Astrocyte (in vitro differentiated cells and primary cell): ENCODE results near the gene C6orf89. TPM values are rescaled to one million over a fixed set of nuclear protein-coding genes. Genes with fewer than 3 reads are reported as not detected.

Experiments
- DNase-seq: peaks from one replicate; pipeline ENCODE4 v3.0.0-alpha.2; 2010; ENCODE audit warnings: low read depth
- FAIRE-seq: peaks from 2 replicates; lab custom pipeline; 2011; peaks lifted over from hg19 to GRCh38; lab: Jason Lieb, UNC
- H2AFZ ChIP-seq: 2 replicates; pipeline ENCODE4 v1.6.0; 2012; ENCODE audit warnings: low read depth, low read length, inconsistent platforms
- H3K27ac ChIP-seq: 2 replicates; pipeline ENCODE4 v1.5.1; 2011; ENCODE audit warnings: low read depth, low read length, inconsistent platforms
- H3K27me3 ChIP-seq: 2 replicates; pipeline ENCODE4 v1.6.0; 2011; ENCODE audit warnings: low read length, inconsistent platforms; ENCODE audit not compliant: insufficient read depth
- H3K36me3 ChIP-seq: 2 replicates; pipeline ENCODE4 v1.5.1; 2011; ENCODE audit warnings: low read length, inconsistent platforms; ENCODE audit not compliant: insufficient read depth
- H3K4me1 ChIP-seq: 2 replicates; pipeline ENCODE4 v1.5.1; 2011; ENCODE audit warnings: low read length, inconsistent platforms; ENCODE audit not compliant: insufficient read depth
- H3K4me2 ChIP-seq: 2 replicates; pipeline ENCODE4 v1.6.0; 2012; ENCODE audit warnings: low read length, inconsistent platforms
- H3K4me3 ChIP-seq: 2 replicates; pipeline ENCODE4 v1.5.1; 2011; ENCODE audit warnings: low read depth, mild to moderate bottlenecking, low read length, inconsistent platforms; ENCODE audit not compliant: insufficient read depth
- H3K79me2 ChIP-seq: 2 replicates; pipeline ENCODE4 v1.6.0; 2012; ENCODE audit warnings: mild to moderate bottlenecking, low read length, inconsistent platforms; ENCODE audit not compliant: insufficient read depth
- H3K9ac ChIP-seq: 2 replicates; pipeline ENCODE4 v1.6.0; 2012; ENCODE audit warnings: mild to moderate bottlenecking, low read length, inconsistent platforms
- H3K9me3 ChIP-seq: 2 replicates; pipeline ENCODE4 v1.5.1; 2012; ENCODE audit warnings: low read depth, mild to moderate bottlenecking, low read length, inconsistent platforms; ENCODE audit not compliant: insufficient read depth
- H4K20me1 ChIP-seq: 2 replicates; pipeline ENCODE4 v1.6.0; 2012; ENCODE audit warnings: low read length, inconsistent platforms; ENCODE audit not compliant: insufficient read depth
- H3K27ac Mint-ChIP-seq: one replicate; pipeline ENCODE4 v1.8.0; 2021; ENCODE audit warnings: mild to moderate bottlenecking, mixed read lengths; ENCODE audit not compliant: unreplicated experiment
- H3K27me3 Mint-ChIP-seq: one replicate; pipeline ENCODE4 v1.8.0; 2021; ENCODE audit warnings: low read depth, mixed read lengths; ENCODE audit not compliant: unreplicated experiment
- H3K36me3 Mint-ChIP-seq: one replicate; pipeline ENCODE4 v1.8.0; 2021; ENCODE audit warnings: low read depth, mixed read lengths; ENCODE audit not compliant: unreplicated experiment
- H3K4me1 Mint-ChIP-seq: one replicate; pipeline ENCODE4 v1.8.0; 2021; ENCODE audit warnings: low read depth, mixed read lengths; ENCODE audit not compliant: unreplicated experiment
- H3K4me3 Mint-ChIP-seq: one replicate; pipeline ENCODE4 v1.8.0; 2021; ENCODE audit warnings: mild to moderate bottlenecking, moderate library complexity, mixed read lengths; ENCODE audit not compliant: unreplicated experiment
- H3K9me3 Mint-ChIP-seq: one replicate; pipeline ENCODE4 v1.8.0; 2021; ENCODE audit warnings: mild to moderate bottlenecking, mixed read lengths; ENCODE audit not compliant: unreplicated experiment
- CTCF ChIP-seq: IDR thresholded peaks from 2 replicates; pipeline ENCODE4 v1.5.1; 2011; ENCODE audit warnings: low read depth, mild to moderate bottlenecking, inconsistent platforms, low read length, moderate library complexity; ENCODE audit not compliant: insufficient read depth
- EZH2 ChIP-seq: IDR thresholded peaks from 2 replicates; pipeline ENCODE4 v1.6.1; 2012; ENCODE audit warnings: mild to moderate bottlenecking, low read length, inconsistent platforms; ENCODE audit not compliant: insufficient read depth
- total RNA-seq: library from RNA; stranded (reverse); gene quantifications from 2 replicates; pipeline ENCODE4 v1.2.1, GENCODE V29; 2021

C6orf89 gene
- total RNA-seq, 1 donor from 2014 or later: 37.8 TPM

DNA sequence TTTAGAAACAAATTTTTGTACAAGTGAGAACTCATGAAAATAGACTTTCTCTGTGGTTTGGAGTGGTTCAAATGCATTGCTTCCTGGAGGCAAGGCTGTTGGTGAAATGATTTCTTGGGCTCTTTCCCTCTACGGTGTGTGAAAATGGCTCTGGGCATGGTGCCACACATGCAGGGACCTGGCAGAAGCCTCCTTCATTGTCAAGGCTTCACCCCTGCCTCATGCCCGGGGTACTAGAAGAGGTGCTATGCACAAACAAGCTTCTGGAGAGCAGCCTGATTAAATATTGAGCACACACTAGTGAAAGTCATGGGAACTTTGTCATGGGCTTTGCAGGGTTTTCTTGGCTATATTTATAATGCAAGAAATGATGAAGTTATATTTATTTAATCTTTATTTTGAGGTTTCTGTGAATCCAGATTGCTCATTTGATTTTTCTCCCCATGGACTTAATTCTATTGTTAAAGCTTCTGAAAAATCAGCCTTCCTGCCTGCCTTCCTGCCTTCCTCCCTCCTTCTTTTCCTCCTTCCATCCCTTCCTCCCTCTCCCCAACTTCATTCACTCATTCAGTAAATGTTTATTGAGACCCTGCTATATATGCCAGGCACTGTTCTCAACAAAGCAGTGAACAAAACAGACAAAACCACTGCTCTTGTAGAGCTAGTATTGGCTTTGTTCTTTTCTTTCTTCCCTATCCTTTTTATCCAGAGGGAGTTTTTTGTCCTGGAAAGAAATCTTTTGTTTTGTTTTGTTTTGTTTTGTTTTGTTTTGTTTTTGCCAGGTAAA is 21.0 kb downstream of the C6orf89 start:
- peaks cover 7% of the 10 kb centered on the region for H3K36me3 Mint-ChIP-seq
- DNase-seq: no peak
- Histone ChIP-seq H3K4me3 (no peak overlapping the region), H3K4me2 (no peak overlapping the region), H3K79me2 (no peaks in the 10 kb centered on the region), H2AFZ (no peak overlapping the region), H3K27ac (no peak overlapping the region), H3K9ac (no peak overlapping the region), H3K4me1 (peaks cover 4% of the 10 kb centered on the region), H3K9me3 (no peaks in the 10 kb centered on the region), H3K36me3 (peaks cover 26% of the 10 kb centered on the region), H4K20me1 (peaks cover 32% of the 10 kb centered on the region), H3K27me3 (no peaks in the 10 kb centered on the region)
- H3K9me3 Mint-ChIP-seq: no peaks in the 10 kb centered on the region
- H3K27me3 Mint-ChIP-seq: no peaks in the 10 kb centered on the region
- peaks cover 13% of the 10 kb centered on the region for H3K4me1 Mint-ChIP-seq
- no peak overlapping the region for H3K4me3 Mint-ChIP-seq
- TF ChIP-seq CTCF (no peak), EZH2 (no peak)
- no peak overlapping the region for H3K27ac Mint-ChIP-seq
- no peak for FAIRE-seq

- DNase-seq (peak; percentile 71), FAIRE-seq (no peak)
- H3K36me3 ChIP-seq: peaks cover 18% of the 10 kb centered on the region
- H3K9ac ChIP-seq: no peak overlapping the region
- H4K20me1 ChIP-seq: peaks cover 41% of the 10 kb centered on the region
- H3K27ac ChIP-seq: no peak overlapping the region
- no peak overlapping the region for H3K4me3 ChIP-seq
- H3K4me2 ChIP-seq: no peak overlapping the region
- Mint-ChIP-seq H3K9me3 (no peaks in the 10 kb centered on the region), H3K4me1 (peaks cover 23% of the 10 kb centered on the region), H3K36me3 (peaks cover 7% of the 10 kb centered on the region), H3K27me3 (no peaks in the 10 kb centered on the region), H3K4me3 (peak overlapping the region; percentile 52), H3K27ac (peak overlapping the region; percentile 71)
- H3K9me3 ChIP-seq: no peaks in the 10 kb centered on the region
- no peaks in the 10 kb centered on the region for H3K79me2 ChIP-seq
- H3K4me1 ChIP-seq: peaks cover 12% of the 10 kb centered on the region
- H2AFZ ChIP-seq: no peak overlapping the region
- H3K27me3 ChIP-seq: no peaks in the 10 kb centered on the region
- TF ChIP-seq CTCF (no peak), EZH2 (no peak)
Observed at GRCh38 chr6:36907781-36908180, 22.0 kb downstream of the C6orf89 start.

- peaks cover 14% of the 10 kb centered on the region for H3K36me3 ChIP-seq
- H3K4me1 Mint-ChIP-seq: peaks cover 33% of the 10 kb centered on the region
- no peak overlapping the region for H2AFZ ChIP-seq
- H3K27me3 ChIP-seq: no peaks in the 10 kb centered on the region
- H3K4me3 Mint-ChIP-seq: no peak overlapping the region
- no peaks in the 10 kb centered on the region for H3K79me2 ChIP-seq
- no peak overlapping the region for H3K27ac ChIP-seq
- FAIRE-seq (no peak), DNase-seq (no peak)
- H3K36me3 Mint-ChIP-seq: peaks cover 7% of the 10 kb centered on the region
- peaks cover 51% of the 10 kb centered on the region for H4K20me1 ChIP-seq
- H3K9ac ChIP-seq: no peak overlapping the region
- H3K4me2 ChIP-seq: no peak overlapping the region
- TF ChIP-seq CTCF (no peak), EZH2 (no peak)
- H3K27ac Mint-ChIP-seq: no peak overlapping the region
- H3K27me3 Mint-ChIP-seq: no peaks in the 10 kb centered on the region
- H3K4me1 ChIP-seq: peaks cover 20% of the 10 kb centered on the region
- no peaks in the 10 kb centered on the region for H3K9me3 Mint-ChIP-seq
- no peaks in the 10 kb centered on the region for H3K9me3 ChIP-seq
- H3K4me3 ChIP-seq: no peak overlapping the region
Observed at GRCh38 chr6:36908747-36909146, 23.0 kb downstream of the C6orf89 start.
